Hippocampal formation (tissue), 2 donors: ENCODE measurements around the gene HOXC9.

Experiments
- DNase-seq, 2 donors: peaks; one replicate each; lab custom pipeline; 2025; lab: John Stamatoyannopoulos, UW

The HOXC9 gene

DNA sequence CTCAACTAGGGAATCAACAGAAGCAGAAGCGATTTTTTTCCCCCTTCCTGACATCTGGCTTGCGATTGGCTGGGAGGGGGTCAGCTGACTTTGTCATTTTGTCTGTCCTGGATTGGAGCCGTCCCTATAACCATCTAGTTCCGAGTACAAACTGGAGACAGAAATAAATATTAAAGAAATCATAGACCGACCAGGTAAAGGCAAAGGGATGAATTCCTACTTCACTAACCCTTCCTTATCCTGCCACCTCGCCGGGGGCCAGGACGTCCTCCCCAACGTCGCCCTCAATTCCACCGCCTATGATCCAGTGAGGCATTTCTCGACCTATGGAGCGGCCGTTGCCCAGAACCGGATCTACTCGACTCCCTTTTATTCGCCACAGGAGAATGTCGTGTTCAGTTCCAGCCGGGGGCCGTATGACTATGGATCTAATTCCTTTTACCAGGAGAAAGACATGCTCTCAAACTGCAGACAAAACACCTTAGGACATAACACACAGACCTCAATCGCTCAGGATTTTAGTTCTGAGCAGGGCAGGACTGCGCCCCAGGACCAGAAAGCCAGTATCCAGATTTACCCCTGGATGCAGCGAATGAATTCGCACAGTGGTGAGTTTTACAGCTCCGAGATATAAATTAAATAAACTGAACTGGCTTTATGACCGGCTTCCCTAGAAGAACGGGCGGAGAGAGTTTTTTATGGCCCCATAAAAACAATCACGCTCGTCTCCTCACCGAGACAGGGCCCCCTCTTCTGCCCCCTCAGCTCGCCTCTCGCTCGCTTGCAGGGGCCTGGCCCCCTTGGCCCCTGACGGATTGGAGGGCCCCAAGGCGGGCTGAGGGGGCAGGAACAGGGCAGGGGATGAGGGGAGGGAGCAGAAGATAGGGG is 28.6 kb downstream of the HOXC9 start, which contains the start of gene HOXC6:
HOXC6 (plus strand) TSS at position 127 of the 888 bp plus-strand sequence; CDS start at position 209, 82 bp downstream.
- no peak for DNase-seq

DNA sequence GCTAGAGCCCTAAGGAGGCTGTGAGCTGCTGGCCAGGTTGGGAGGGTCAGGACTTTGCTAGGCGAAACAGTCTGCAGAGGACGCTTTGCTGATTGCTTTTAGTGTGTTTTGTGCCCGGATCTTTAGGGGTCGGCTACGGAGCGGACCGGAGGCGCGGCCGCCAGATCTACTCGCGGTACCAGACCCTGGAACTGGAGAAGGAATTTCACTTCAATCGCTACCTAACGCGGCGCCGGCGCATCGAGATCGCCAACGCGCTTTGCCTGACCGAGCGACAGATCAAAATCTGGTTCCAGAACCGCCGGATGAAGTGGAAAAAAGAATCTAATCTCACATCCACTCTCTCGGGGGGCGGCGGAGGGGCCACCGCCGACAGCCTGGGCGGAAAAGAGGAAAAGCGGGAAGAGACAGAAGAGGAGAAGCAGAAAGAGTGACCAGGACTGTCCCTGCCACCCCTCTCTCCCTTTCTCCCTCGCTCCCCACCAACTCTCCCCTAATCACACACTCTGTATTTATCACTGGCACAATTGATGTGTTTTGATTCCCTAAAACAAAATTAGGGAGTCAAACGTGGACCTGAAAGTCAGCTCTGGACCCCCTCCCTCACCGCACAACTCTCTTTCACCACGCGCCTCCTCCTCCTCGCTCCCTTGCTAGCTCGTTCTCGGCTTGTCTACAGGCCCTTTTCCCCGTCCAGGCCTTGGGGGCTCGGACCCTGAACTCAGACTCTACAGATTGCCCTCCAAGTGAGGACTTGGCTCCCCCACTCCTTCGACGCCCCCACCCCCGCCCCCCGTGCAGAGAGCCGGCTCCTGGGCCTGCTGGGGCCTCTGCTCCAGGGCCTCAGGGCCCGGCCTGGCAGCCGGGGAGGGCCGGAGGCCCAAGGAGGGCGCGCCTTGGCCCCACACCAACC is 29.8 kb downstream of the HOXC9 start:
- DNase-seq, result no peak

DNA sequence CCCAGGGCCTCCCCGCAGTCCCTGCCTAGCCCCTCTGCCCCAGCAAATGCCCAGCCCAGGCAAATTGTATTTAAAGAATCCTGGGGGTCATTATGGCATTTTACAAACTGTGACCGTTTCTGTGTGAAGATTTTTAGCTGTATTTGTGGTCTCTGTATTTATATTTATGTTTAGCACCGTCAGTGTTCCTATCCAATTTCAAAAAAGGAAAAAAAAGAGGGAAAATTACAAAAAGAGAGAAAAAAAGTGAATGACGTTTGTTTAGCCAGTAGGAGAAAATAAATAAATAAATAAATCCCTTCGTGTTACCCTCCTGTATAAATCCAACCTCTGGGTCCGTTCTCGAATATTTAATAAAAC is 30.5 kb downstream of the HOXC9 start:
- no peak for DNase-seq

DNA sequence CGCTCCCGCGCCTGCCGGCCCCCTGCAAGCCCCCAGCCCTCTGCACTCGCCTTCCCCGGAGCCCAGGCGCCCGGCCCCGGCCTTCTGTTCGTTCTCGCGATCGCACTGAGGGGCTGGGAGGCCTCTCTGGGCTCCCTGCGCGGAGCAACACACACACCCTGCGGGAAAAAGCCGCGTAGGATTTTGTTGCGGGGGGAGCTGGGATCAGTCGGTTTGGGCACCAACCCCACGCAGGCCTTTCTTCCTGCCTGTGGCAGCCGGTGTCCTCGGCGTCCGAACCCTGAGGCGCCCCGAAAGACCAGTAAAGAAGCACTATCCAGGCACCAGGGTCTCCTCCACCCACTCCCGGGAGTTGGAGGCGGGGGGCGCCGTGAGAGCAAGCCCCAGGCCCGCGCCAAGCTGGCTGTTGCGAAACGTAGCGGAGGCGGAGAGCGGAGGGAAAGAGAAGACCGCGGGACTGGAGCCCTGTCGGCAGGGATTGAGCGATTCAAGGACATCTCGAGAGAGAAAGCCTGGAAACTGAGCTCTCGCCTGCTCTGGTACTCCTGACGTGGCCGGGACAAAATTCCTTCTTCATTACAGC is 31.0 kb downstream of the HOXC9 start:
- DNase-seq, result no peak

DNA sequence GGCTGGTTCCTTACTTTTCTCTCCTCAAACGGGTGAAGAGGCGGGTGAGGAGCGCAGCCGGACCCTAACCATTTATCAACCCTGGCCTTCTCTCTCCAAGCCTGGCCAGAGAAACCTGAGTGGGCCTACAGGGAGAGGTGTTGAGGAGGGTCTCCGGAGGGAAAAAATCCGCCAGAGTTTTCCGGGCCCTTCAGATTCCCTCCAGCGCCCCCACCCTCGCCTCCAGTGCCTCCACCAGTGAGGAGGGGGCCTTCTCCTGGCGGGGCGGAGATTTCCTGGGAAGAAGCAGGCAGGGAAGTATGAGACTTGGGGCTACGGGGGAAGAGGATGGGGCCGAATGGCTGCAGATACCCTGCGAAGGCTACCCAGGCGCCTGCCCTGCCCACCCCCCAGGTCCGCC is 31.5 kb downstream of the HOXC9 start:
- DNase-seq, result no peak

DNA sequence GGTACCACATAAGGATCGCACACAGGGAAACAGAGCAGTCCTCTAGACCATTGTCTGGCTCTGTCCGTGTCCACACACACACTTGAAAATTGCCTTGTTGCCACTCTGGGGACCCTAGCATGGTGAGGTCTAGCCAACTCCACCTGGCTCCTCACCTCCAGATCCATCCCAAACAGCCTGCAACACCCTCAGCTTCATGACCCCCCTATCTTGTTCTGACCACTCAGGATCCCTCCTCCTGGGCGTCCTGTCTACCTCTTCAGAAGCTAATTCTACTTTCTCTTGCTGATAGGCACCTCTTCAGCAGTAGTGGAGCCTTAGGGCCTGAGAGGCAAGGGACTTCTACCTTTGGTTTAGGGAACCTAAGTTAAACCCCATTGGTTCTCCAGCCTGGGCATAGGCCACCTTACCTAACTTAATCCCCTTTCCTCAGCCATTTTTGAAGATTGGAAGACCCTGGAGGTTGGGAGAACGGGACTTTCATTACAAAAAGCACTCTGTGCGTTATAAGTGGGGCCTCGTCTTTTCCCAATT is 32.2 kb downstream of the HOXC9 start:
- no peak for DNase-seq

DNA sequence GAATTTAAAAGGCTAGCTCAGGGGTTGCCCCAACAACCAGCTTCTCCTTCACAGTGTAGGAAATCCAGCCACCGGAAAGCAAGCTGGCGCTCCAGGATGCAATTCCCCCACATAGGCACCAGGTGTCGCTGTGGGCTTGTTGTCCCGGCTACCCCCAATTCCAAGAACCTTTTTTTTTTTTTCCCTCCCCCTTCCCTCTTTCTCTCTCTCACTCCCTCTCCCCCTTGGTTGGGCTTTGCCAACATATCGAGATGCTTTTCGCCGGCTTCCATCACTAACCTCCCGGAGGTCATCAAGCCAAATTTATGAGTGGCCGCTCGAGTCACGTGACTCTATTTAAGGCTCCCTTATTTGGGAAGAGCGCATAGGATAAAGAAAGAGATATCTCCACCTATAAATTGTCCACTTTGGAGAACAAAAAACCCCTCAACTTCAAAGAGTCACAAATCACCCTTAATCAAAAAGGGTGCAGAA is 32.7 kb downstream of the HOXC9 start, which contains the start of gene HOXC5:
HOXC5 (plus strand) TSS at position 424 of the 474 bp plus-strand sequence. CDS start 73 bp downstream, outside the sequence.
- peak; percentile 10 to 12 for DNase-seq

DNA sequence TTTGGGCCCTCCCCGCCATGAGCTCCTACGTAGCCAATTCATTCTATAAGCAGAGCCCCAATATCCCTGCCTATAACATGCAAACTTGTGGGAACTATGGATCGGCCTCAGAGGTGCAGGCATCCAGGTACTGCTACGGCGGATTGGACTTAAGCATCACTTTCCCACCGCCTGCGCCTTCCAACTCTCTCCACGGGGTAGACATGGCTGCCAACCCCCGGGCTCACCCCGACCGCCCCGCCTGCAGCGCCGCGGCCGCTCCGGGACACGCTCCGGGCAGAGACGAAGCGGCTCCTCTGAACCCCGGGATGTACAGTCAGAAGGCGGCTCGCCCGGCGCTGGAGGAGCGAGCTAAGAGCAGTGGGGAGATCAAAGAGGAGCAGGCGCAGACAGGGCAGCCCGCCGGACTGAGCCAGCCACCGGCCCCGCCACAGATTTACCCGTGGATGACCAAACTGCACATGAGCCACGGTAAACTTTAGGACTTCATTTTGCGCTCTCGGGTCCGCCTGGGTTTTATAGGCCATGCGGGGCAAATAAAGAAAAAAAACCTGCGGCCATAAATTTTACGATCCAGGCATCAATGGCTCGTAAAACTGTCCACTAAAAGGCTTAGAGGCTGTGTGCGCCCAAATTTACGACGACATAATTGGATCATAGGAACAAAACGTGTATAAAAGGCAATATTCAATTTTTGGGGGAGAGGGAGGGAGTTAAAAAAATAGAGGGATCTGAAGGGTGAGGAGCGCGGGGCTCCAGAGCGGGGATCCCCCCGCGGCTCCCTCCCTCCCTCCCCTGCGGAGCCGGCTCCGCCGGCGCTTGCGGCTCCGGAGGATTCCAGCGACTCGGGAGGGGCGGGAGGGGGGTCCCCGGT is 33.4 kb downstream of the HOXC9 start:
- DNase-seq, result no peak

DNA sequence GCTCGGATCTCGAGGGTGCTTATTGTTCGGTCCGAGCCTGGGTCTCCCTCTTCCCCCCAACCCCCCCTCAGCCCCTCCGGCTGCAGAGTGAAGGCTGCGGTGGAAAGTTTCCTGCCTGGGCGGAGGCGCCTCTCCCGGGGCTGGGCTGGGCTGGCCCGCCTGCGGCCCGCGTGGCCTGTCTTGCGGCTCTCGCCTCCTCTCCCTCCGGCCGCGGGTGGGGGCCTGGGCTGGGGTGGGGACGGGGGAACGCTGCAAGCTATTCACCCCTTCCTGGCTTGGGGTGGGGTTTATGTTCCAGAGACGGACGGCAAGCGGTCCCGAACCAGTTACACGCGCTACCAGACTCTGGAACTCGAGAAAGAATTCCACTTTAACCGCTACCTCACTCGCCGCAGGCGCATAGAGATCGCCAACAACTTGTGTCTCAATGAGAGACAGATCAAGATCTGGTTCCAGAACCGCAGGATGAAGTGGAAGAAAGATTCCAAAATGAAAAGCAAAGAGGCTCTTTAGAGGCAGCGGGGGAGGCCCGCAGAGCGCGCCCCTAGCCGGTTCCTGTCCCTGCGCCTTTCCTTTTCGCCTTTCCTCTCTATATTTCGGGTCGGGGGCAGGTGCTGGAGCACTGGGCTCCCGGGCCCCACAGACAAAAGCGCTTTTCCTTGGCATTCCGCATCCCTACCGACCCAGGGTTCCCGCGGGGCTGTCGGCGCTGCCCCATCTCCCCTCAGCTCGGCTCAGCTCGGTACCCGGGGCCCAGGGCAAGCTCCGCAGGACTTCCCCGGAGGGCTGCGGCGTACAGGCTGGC is 34.2 kb downstream of the HOXC9 start:
- DNase-seq, result no peak

DNA sequence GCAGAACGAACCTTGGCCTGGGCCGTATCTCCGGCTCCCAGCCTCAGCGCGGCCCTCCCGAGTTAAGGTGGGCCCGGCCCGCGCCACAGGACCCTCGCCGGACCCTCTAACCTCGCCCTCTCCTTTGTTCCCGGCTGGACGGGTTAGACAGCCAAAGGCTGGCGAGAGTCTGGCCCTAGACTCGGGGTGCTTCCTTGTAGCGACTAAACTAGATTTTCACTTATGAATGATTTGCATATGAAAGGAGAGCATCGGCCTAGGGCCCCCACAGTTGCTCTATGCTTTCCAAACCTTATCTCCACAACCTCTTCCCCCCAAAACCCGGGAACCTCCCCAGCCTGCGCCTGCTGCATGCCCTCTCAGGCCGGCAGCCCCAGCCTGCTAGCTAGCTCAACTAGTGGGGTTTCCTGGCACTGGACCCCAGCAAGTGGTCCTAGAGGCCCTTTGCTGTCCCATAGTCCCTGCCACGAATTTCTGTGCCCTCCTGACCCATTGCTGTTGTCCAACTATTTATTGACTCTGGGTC is 34.9 kb downstream of the HOXC9 start:
- DNase-seq, result no peak

DNA sequence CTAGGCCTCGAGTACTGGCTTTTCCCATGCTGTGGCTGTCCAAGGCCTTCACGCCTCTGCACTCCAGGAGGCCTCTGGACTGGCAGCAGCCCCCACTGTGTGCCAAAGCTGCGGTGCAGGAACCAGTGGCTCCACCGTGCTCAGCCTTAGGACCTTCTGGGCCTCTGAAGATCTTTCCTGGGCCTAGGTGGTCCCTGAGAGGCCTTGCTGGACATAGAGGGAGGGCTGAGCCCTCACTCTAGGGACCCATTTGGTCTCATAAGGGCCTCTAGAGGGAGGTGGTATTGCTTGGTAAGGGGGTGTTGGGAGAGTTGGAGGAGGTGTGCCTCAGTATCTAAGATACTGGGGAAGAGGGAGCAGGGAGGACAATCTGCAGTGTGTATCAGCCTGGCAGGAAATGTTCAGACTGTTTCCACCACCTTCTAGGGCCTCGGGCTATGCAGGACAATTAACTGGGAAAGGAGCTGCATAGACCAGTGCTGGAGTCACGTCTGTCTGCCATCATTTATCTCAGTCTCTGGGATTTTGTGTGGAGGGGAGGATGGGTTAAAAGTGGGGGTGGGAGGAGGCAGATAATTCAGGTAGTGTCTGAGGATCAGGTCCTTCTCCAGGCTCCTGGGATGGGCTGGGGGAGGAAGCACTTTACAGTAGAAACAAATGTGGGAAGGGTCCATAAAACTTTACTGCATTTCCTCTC is 35.8 kb downstream of the HOXC9 start:
- no peak for DNase-seq

DNA sequence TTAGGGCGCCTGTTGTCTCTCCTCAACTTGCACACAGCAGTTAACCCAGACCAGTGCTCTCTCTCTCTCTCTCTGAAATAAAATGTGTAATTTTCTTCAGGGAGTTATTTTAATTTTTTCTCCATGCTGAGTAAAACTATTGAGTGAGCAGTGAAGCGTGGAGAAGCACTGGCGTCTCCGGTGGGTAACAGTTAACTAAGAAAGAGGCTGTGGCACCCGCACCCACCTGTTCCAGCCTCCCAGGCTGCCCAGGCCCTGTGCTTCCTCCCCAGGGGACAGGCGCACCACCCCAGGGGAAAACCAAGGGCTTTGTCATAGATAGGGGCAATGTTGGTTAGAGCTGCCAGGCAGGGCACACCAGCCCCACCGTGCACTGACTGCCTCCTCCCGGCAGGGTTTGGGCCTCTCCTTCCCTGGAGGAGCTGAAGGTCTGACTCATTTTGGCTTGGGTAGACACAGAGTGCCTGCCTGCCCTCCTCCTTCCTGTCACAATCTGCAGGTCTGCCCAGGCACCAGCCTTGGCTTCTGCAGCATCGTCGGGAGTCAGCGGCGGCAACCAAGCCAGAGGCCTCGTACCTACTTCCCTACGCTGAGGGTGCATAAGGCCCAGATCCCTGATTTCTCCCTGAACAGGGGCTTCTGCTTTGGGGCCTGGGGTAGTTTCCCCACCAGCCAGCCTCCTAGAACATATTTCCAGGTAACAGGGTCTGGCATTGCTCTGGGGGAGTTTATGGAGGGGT is 36.8 kb downstream of the HOXC9 start:
- DNase-seq, result no peak

DNA sequence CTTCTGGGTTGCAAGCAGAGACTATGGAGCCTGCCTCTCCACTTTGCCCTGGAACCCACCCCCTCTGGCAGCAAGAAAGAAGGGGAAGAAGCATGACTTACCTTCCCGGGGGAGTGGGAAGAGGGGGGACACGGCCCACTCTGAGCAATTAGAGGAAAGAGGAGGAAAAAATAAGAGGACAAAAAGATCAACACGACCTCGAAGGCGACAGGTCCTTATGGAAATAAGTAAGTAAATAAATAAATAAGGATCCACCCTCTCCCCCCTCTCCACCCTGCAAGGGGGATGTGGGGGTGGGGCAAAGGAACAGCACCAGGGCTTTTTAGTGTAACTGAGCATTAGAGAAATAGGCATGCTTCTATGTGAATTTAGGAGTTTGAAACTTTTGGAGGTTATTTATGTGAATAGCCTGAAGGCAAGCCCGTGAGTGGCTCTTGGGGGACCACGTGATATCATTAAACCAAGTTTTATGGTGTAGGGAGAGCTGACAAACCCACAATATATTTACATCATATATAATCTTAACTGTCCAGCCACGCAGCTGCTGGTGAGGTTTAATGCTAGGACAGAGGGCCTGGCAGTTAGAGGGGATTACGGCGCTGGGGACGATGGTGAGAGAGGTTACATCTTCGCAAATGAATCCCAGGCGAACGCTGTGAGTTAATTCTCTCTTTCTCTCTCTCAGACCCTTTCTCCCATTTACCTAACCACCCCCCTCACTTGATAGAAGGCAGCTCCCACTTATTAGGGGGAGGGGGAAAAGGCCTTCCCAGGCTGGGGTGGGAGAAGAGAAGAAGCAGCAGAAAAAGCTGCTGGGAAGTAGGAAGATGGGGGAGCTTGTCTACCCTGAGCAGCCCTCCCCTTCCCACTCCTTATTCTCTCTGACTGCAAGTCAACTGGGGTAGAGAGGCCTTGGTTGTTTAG is 37.7 kb downstream of the HOXC9 start:
- DNase-seq, result no peak

DNA sequence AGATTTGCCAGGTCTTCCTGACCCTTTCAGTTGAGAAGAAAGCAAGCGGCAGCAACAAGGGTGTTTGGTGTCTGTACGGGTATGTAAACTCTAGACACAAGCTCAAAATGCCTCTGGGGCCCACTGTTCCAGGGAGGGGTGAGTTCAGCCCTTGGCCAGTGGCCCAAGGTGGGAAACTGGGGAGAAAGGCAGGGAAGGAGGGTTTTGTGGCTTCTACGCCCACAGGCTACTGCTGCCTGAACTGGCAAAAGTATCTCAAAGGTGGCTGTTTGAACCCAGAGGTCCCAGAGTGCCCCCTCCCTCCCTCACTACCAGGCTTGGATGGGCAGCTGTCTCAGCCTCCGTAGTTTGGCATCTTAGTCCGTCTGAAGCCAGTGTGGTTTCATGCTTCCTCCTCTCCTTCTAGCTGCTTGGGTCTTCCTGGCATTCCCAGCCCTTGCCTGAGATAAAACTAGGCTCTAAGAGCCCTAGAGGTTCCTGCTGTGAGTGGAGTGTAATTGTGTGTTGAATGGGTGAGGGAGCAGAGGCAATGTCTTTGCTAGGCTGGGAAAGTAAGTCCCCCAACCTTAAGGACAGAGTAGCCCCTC is 38.4 kb downstream of the HOXC9 start:
- no peak for DNase-seq

DNA sequence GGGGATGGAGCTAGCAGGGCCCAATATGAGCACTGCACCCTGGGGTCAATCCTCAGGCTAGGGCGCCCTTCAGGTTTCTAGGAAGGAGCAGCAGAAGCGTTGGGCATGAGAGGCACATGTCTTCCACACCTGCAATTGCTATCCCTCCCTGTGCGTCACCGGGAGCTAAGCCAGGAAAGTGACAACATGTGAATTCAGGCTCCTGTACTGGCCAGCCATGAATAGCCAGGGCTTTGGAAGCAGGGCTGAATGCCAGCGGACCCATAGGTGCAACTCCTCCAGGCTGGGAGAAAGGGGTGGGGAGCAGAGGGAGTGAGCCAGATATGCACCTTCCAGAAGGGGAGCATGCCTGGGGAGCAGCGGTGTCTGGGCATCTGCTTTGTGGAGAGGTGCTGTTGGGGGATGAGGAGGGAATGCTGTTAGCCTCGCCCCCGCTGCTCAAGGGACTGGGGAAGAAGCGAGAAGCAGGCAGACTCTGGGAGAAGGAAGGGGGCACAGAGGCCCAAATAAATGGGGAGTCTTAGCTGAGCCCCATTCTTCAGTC is 39.0 kb downstream of the HOXC9 start:
- DNase-seq, result no peak

DNA sequence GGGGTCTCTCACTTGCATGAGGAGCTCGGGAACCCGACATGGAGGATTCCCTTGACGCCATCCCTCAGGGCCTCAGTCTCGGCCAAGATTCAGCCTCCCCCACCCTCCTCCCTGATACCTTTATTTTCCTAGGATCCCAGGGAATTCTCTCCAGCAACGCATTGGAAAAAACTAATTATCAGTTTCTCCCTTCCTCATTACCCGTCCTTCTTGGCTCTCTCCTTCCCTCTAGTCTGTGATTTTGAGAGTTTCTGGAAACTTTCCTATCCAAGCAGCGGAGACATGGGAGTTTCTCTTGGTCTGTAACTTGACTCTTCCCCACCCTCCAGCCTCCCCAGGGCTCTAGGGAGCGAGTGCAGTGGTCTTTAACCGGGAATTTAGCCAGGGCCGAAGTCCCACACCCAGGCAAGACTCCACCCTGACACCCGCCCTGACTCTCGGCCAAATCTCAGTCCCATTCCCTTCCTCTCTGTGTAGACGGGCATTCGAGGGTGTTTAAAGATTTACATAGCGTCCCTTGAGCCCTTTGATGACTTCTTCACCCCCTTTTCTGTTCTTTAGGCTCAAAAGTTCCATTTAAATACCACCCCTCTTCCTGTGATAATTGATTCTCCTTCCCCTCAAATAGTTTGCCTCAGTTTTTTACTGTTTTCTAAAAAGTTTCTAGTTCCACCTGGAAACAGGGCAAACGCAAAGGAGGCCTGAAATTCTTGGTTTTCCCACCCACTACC is 39.6 kb downstream of the HOXC9 start:
- DNase-seq, result no peak
